Lower lobe of right lung (tissue), 2 donors: Measurements from ENCODE around the gene CHCHD6. TPM values are rescaled to one million over a fixed set of nuclear protein-coding genes. Genes with fewer than 3 reads are reported as not detected.

ENCODE experiments used
- ATAC-seq, 2 donors: fragments of 200-7000 bp; cut with Tn5 transposase; one replicate each; pipeline ENCODE4 v1.9.1; 2020 to 2022; ENCODE audit warnings: mild to moderate bottlenecking in 2 of 2, moderate library complexity in 2 of 2
- DNase-seq: peaks from one replicate; pipeline ENCODE4 v3.0.0-alpha.2; 2020
- H3K27ac ChIP-seq: fragments of 200-600 bp; one replicate; pipeline ENCODE4 v1.8.0; 2022
- H3K27me3 ChIP-seq: fragments of 200-600 bp; one replicate; pipeline ENCODE4 v1.8.0; 2022; ENCODE audit warnings: low read depth
- H3K36me3 ChIP-seq: fragments of 200-600 bp; one replicate; pipeline ENCODE4 v1.8.0; 2022; ENCODE audit warnings: mild to moderate bottlenecking
- H3K4me1 ChIP-seq: fragments of 200-600 bp; one replicate; pipeline ENCODE4 v1.8.0; 2022
- H3K4me3 ChIP-seq: fragments of 200-600 bp; one replicate; pipeline ENCODE4 v1.8.0; 2022; ENCODE audit warnings: mild to moderate bottlenecking
- H3K9me3 ChIP-seq: fragments of 200-600 bp; one replicate; pipeline ENCODE4 v1.8.0; 2022
- intact Hi-C: fragments of 100-400 bp; cut with DNase I; formaldehyde crosslinking; loops from one replicate; pipeline ENCODE4 v1.11.0; 2022
- total RNA-seq: library from RNA; stranded (reverse); fragmentation: NEBNext Ultra II Directional; extraction: Animal tissue kit (Norgen Biotek cat#: 25700); gene quantifications from one replicate; pipeline ENCODE4 v1.2.1, GENCODE V29; 2021
- TF ChIP-seq, protein P1 (sequence below): fragments of 200-600 bp; IDR thresholded peaks from one replicate; pipeline ENCODE4 v1.8.0; 2022; ENCODE audit warnings: antibody characterized with exemption, mild to moderate bottlenecking
- donor health status: DM: no; HTN: yes; CAD: no; lungs with severe emphysema.

Gene CHCHD6
- total RNA-seq, 1 donor from 2014 or later = 12.2 TPM

GRCh38 chr3:126915015-126915414, 211.0 kb downstream of the CHCHD6 start:
- no peak overlapping the region for H3K4me3 ChIP-seq
- TF ChIP-seq, protein P1, sequence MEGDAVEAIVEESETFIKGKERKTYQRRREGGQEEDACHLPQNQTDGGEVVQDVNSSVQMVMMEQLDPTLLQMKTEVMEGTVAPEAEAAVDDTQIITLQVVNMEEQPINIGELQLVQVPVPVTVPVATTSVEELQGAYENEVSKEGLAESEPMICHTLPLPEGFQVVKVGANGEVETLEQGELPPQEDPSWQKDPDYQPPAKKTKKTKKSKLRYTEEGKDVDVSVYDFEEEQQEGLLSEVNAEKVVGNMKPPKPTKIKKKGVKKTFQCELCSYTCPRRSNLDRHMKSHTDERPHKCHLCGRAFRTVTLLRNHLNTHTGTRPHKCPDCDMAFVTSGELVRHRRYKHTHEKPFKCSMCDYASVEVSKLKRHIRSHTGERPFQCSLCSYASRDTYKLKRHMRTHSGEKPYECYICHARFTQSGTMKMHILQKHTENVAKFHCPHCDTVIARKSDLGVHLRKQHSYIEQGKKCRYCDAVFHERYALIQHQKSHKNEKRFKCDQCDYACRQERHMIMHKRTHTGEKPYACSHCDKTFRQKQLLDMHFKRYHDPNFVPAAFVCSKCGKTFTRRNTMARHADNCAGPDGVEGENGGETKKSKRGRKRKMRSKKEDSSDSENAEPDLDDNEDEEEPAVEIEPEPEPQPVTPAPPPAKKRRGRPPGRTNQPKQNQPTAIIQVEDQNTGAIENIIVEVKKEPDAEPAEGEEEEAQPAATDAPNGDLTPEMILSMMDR = no peak
- H3K27me3 ChIP-seq = peaks cover 7% of the 10 kb centered on the region
- intact Hi-C loops = no loop called here
- no peaks in the 10 kb centered on the region for H3K9me3 ChIP-seq
- H3K4me1 ChIP-seq = peaks cover 31% of the 10 kb centered on the region
- DNase-seq (no peak), ATAC-seq (no peak)
- no peaks in the 10 kb centered on the region for H3K36me3 ChIP-seq
- no peak overlapping the region for H3K27ac ChIP-seq

GRCh38 chr3:126916546-126916945, 212.5 kb downstream of the CHCHD6 start:
- intact Hi-C loops = no loop called here
- peak overlapping the region; percentile 6 for H3K27ac ChIP-seq
- H3K27me3 ChIP-seq = peaks cover 7% of the 10 kb centered on the region
- ATAC-seq = no peak
- no peak overlapping the region for H3K4me3 ChIP-seq
- TF ChIP-seq, protein P1 = no peak
- peaks cover 16% of the 10 kb centered on the region for H3K4me1 ChIP-seq
- no peak for DNase-seq
- no peaks in the 10 kb centered on the region for H3K36me3 ChIP-seq
- no peaks in the 10 kb centered on the region for H3K9me3 ChIP-seq

- no peak overlapping the region for H3K27ac ChIP-seq
- H3K9me3 ChIP-seq = no peaks in the 10 kb centered on the region
- H3K36me3 ChIP-seq = no peaks in the 10 kb centered on the region
- TF ChIP-seq, protein P1 = no peak
- no peak for DNase-seq
- H3K4me3 ChIP-seq = no peak overlapping the region
- H3K4me1 ChIP-seq = peaks cover 16% of the 10 kb centered on the region
- intact Hi-C loops = no loop called here
- peaks cover 7% of the 10 kb centered on the region for H3K27me3 ChIP-seq
- no peak for ATAC-seq
These were observed 213.3 kb downstream of the CHCHD6 start for GRCh38 chr3:126917232-126917804.

DNA sequence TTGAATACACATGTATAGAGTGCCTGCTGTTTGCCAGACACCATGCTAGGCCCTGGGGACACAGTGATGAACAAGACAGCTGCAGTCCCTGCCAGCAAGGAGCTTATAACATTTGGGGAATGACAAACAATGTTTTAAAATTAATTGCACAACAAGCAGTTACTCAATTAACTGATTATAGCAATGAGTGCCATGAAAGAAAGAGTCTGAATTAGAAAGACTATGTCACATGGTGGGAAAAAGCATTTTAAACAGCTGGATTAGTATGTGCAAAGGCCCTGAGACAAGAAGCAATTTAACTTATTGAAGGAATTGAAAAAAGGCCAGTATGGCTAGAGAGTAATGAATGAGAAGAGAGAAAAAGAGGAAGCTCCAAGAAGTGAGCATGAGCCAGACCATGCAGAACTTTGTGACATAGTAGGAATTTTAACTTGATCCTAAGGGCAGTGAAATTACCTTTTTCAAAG, 214.3 kb downstream of the CHCHD6 start:
- Histone ChIP-seq H3K4me1 (peaks cover 8% of the 10 kb centered on the region), H3K27me3 (peaks cover 7% of the 10 kb centered on the region), H3K36me3 (no peaks in the 10 kb centered on the region), H3K9me3 (no peaks in the 10 kb centered on the region), H3K27ac (no peak overlapping the region), H3K4me3 (no peak overlapping the region)
- TF ChIP-seq, protein P1 = no peak
- no peak for DNase-seq
- intact Hi-C loops = no loop called here
- no peak for ATAC-seq

DNA sequence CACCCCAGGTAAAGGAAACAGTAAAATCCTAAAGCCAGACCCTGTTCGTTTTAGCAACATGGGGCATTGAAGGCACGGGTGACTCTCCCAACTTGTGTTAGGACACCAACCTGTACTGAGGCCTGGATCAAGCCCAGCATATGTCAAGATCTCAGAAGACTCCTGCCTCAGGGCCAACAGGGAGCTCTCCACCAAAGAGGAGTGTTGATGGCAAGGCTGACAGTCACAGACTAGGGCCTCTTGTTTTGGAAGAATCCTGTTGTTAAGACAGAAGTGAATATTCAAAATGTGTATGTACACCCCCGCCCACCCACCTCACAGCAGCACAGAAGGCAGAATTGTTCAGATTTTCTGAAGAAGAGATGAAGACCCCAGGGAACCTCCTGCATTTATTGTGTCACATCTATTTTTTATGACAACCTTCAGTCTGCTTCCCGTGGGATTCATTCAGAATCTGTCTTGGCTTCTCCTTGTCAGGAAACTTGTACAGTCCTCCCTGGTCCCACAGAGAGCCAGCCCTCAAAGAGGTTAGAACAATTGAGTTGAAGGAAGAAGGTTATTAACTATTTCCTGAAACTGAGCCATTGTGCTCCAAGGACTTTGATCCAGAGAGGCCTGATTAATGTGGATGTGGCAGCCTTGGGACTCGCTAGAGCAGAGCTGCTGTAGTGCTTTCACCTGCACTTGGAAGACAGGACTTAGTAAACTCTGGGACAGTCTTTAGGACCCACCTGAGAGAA, 217.2 kb downstream of the CHCHD6 start:
- Histone ChIP-seq H3K27me3 (no peaks in the 10 kb centered on the region), H3K27ac (no peak overlapping the region), H3K4me1 (peaks cover 33% of the 10 kb centered on the region), H3K4me3 (no peak overlapping the region), H3K36me3 (no peaks in the 10 kb centered on the region), H3K9me3 (no peaks in the 10 kb centered on the region)
- no peak for ATAC-seq
- intact Hi-C loops = no loop called here
- no peak for DNase-seq
- TF ChIP-seq, protein P1 = no peak
